Activated naive CD4-positive, alpha-beta T cell treated with anti-CD3 and anti-CD28 coated beads, Interleukin-2, amount 50 U/mL, for 72 hours (primary cell): ENCODE results near the gene KIF5C. TPM values are rescaled to one million over a fixed set of nuclear protein-coding genes. Genes with fewer than 3 reads are reported as not detected.
A peak's percentile ranks its signal among the peaks of the same experiment; 100 is the strongest.

Experiments
- ATAC-seq, 2 donors: fragments of 150-1000 bp; cut with Tn5 transposase; 2 replicates each; pipeline ENCODE4 v1.10.0; 2021; ENCODE audit warnings: mild to moderate bottlenecking in 2 of 2, moderate library complexity in 2 of 2
- DNase-seq, 2 donors: peaks; one replicate each; pipeline ENCODE4 v3.0.0; 2021 to 2022; ENCODE audit warnings: low spot score in 2 of 2
- H3K27ac Mint-ChIP-seq, 2 donors: one replicate each; pipeline ENCODE4 v1.8.0; 2022; ENCODE audit warnings: mild to moderate bottlenecking in 2 of 2, mixed read lengths in 2 of 2
- H3K36me3 Mint-ChIP-seq, 2 donors: one replicate each; pipeline ENCODE4 v1.8.0; 2022; ENCODE audit warnings: mixed read lengths in 2 of 2
- H3K9me3 Mint-ChIP-seq, 2 donors: one replicate each; pipeline ENCODE4 v1.8.0; 2022; ENCODE audit warnings: mixed read lengths in 2 of 2
- total RNA-seq, 2 donors: library from RNA; stranded (reverse); gene quantifications; one replicate each; pipeline ENCODE4 v1.2.3, GENCODE V29; 2022

KIF5C gene
- total RNA-seq, 2 donors from 2014 or later, result 16.4 to 26.8 TPM

GRCh38 chr2:149047118-149047517 lies 172.1 kb downstream of the KIF5C start:
- DNase-seq, result no peak
- ATAC-seq, result no peak
- peaks cover 12 to 31% of the 10 kb centered on the region in 2 donors for H3K9me3 Mint-ChIP-seq
- no peak overlapping the region for H3K27ac Mint-ChIP-seq
- peaks cover 19 to 24% of the 10 kb centered on the region in 2 donors for H3K36me3 Mint-ChIP-seq

- DNase-seq (no peak), ATAC-seq (peak in 1 of 2 donors; percentile 40)
- Mint-ChIP-seq H3K27ac (no peak overlapping the region), H3K36me3 (peaks cover 19 to 24% of the 10 kb centered on the region in 2 donors), H3K9me3 (peaks cover 12 to 31% of the 10 kb centered on the region in 2 donors)
Measured at GRCh38 chr2:149049142-149049541, 174.1 kb downstream of the KIF5C start.

- peaks cover 19 to 24% of the 10 kb centered on the region in 2 donors for H3K36me3 Mint-ChIP-seq
- DNase-seq (no peak), ATAC-seq (peak in 1 of 2 donors; percentile 74)
- H3K9me3 Mint-ChIP-seq, result peaks cover 12 to 31% of the 10 kb centered on the region in 2 donors
- no peak overlapping the region for H3K27ac Mint-ChIP-seq
Measured at GRCh38 chr2:149050188-149050587, 175.2 kb downstream of the KIF5C start.

GRCh38 chr2:149055751-149056150 lies 180.7 kb downstream of the KIF5C start:
- Mint-ChIP-seq H3K9me3 (no peaks in the 10 kb centered on the region), H3K36me3 (no peaks in the 10 kb centered on the region), H3K27ac (no peak overlapping the region)
- no peak for ATAC-seq
- DNase-seq, result no peak

- DNase-seq (no peak), ATAC-seq (no peak)
- H3K9me3 Mint-ChIP-seq, result no peaks in the 10 kb centered on the region
- H3K36me3 Mint-ChIP-seq, result no peaks in the 10 kb centered on the region
- no peak overlapping the region for H3K27ac Mint-ChIP-seq
Measured at GRCh38 chr2:149056541-149057255, 181.7 kb downstream of the KIF5C start.

- H3K36me3 Mint-ChIP-seq, result no peaks in the 10 kb centered on the region
- ATAC-seq, result no peak
- H3K9me3 Mint-ChIP-seq, result no peaks in the 10 kb centered on the region
- no peak for DNase-seq
- H3K27ac Mint-ChIP-seq, result no peak overlapping the region
Measured at GRCh38 chr2:149057401-149057800, 182.4 kb downstream of the KIF5C start.

GRCh38 chr2:149058936-149059335 lies 183.9 kb downstream of the KIF5C start:
- Mint-ChIP-seq H3K9me3 (no peaks in the 10 kb centered on the region), H3K36me3 (no peaks in the 10 kb centered on the region)

GRCh38 chr2:149059822-149060221 lies 184.8 kb downstream of the KIF5C start:
- Mint-ChIP-seq H3K27ac (peak overlapping the region in 1 of 2 donors; percentile 77), H3K36me3 (no peaks in the 10 kb centered on the region), H3K9me3 (no peaks in the 10 kb centered on the region)
- ATAC-seq (no peak), DNase-seq (no peak)

More at GRCh38 chr2:149058936-149059335, 183.9 kb downstream of the KIF5C start:
- ATAC-seq (no peak), DNase-seq (no peak)
- no peak overlapping the region for H3K27ac Mint-ChIP-seq

GRCh38 chr2:149061133-149061745 lies 186.2 kb downstream of the KIF5C start:
- H3K9me3 Mint-ChIP-seq, result no peaks in the 10 kb centered on the region
- H3K36me3 Mint-ChIP-seq, result no peaks in the 10 kb centered on the region
- no peak for ATAC-seq

GRCh38 chr2:149062531-149062930 lies 187.5 kb downstream of the KIF5C start:
- ATAC-seq (no peak), DNase-seq (no peak)
- Mint-ChIP-seq H3K9me3 (peaks cover 0 to 4% of the 10 kb centered on the region in 2 donors), H3K27ac (no peak overlapping the region), H3K36me3 (no peaks in the 10 kb centered on the region)

More at GRCh38 chr2:149061133-149061745, 186.2 kb downstream of the KIF5C start:
- H3K27ac Mint-ChIP-seq, result no peak overlapping the region
- DNase-seq, result no peak

- ATAC-seq (no peak), DNase-seq (no peak)
- Mint-ChIP-seq H3K27ac (no peak overlapping the region), H3K9me3 (peaks cover 0 to 4% of the 10 kb centered on the region in 2 donors), H3K36me3 (no peaks in the 10 kb centered on the region)
Measured at GRCh38 chr2:149063177-149063576, 188.2 kb downstream of the KIF5C start.

- peaks cover 0 to 4% of the 10 kb centered on the region in 2 donors for H3K9me3 Mint-ChIP-seq
- no peak overlapping the region for H3K27ac Mint-ChIP-seq
- ATAC-seq (no peak), DNase-seq (no peak)
- H3K36me3 Mint-ChIP-seq, result no peaks in the 10 kb centered on the region
Measured at GRCh38 chr2:149064365-149064841, 189.4 kb downstream of the KIF5C start.

- H3K27ac Mint-ChIP-seq, result no peak overlapping the region
- H3K36me3 Mint-ChIP-seq, result no peaks in the 10 kb centered on the region
- DNase-seq (no peak), ATAC-seq (no peak)
- peaks cover 0 to 4% of the 10 kb centered on the region in 2 donors for H3K9me3 Mint-ChIP-seq
Measured at GRCh38 chr2:149064856-149065630, 190.0 kb downstream of the KIF5C start.

- ATAC-seq, result no peak
- H3K36me3 Mint-ChIP-seq, result no peaks in the 10 kb centered on the region
- H3K9me3 Mint-ChIP-seq, result peaks cover 0 to 4% of the 10 kb centered on the region in 2 donors
- DNase-seq, result no peak
- H3K27ac Mint-ChIP-seq, result no peak overlapping the region
Measured at GRCh38 chr2:149068225-149068995, 193.4 kb downstream of the KIF5C start.

- H3K9me3 Mint-ChIP-seq, result peaks cover 0 to 4% of the 10 kb centered on the region in 2 donors
- DNase-seq (no peak), ATAC-seq (peak; percentile 74 to 87)
- H3K27ac Mint-ChIP-seq, result no peak overlapping the region
- H3K36me3 Mint-ChIP-seq, result no peaks in the 10 kb centered on the region
Measured at GRCh38 chr2:149068996-149069888, 194.2 kb downstream of the KIF5C start.
